HTR-8/SVneo (cell line): ENCODE results near the gene ZNF80.
A peak's percentile ranks its signal among the peaks of the same experiment; 100 is the strongest.

Source experiments
- DNase-seq: peaks from one replicate; pipeline ENCODE4 v3.0.0; 2011; ENCODE audit warnings: low spot score, mixed read lengths; ENCODE audit not compliant: insufficient read length
- FAIRE-seq: peaks from 2 replicates; lab custom pipeline; 2011; peaks lifted over from hg19 to GRCh38; lab: Jason Lieb, UNC

The ZNF80 gene

GRCh38 chr3:114221165-114221880 lies 16.1 kb downstream of the ZNF80 start:
- FAIRE-seq = no peak
- DNase-seq = no peak

- no peak for DNase-seq
- FAIRE-seq = no peak
Observed at GRCh38 chr3:114219741-114220140, 17.6 kb downstream of the ZNF80 start.

- DNase-seq = no peak
- no peak for FAIRE-seq
Observed at GRCh38 chr3:114218578-114219185, 18.7 kb downstream of the ZNF80 start.

- no peak for FAIRE-seq
- no peak for DNase-seq
Observed at GRCh38 chr3:114218006-114218405, 19.4 kb downstream of the ZNF80 start.

- DNase-seq (no peak), FAIRE-seq (no peak)
Observed at GRCh38 chr3:114217266-114217665, 20.1 kb downstream of the ZNF80 start.

GRCh38 chr3:114216186-114216970 lies 21.0 kb downstream of the ZNF80 start:
- no peak for DNase-seq
- FAIRE-seq = no peak

GRCh38 chr3:114214542-114215341 lies 22.6 kb downstream of the ZNF80 start:
- no peak for DNase-seq

GRCh38 chr3:114213627-114214541 lies 23.5 kb downstream of the ZNF80 start:
- FAIRE-seq = no peak
- peak; percentile 34 for DNase-seq

More at GRCh38 chr3:114214542-114215341, 22.6 kb downstream of the ZNF80 start:
- FAIRE-seq = no peak

- FAIRE-seq (no peak), DNase-seq (no peak)
Observed at GRCh38 chr3:114213292-114213626, 24.1 kb downstream of the ZNF80 start.

- DNase-seq = no peak
- FAIRE-seq = no peak
Observed at GRCh38 chr3:114212646-114213045, 24.7 kb downstream of the ZNF80 start.

GRCh38 chr3:114207768-114208167 lies 29.6 kb downstream of the ZNF80 start:
- DNase-seq = no peak
- no peak for FAIRE-seq

GRCh38 chr3:114206342-114206741 lies 31.0 kb downstream of the ZNF80 start:
- no peak for FAIRE-seq
- DNase-seq = no peak

GRCh38 chr3:114205541-114205940 lies 31.8 kb downstream of the ZNF80 start:
- FAIRE-seq = no peak
- DNase-seq = no peak

- FAIRE-seq (no peak), DNase-seq (no peak)
Observed at GRCh38 chr3:114194750-114195149, 42.6 kb downstream of the ZNF80 start.

GRCh38 chr3:114192136-114192535 lies 45.2 kb downstream of the ZNF80 start:
- DNase-seq = no peak
- FAIRE-seq = no peak

- no peak for FAIRE-seq
- DNase-seq = no peak
Observed at GRCh38 chr3:114186501-114186900, 50.9 kb downstream of the ZNF80 start.
